Activated CD8-positive, alpha-beta T cell treated with anti-CD3 and anti-CD28 coated beads for 36 hours (primary cell): ENCODE data around the gene APLNR. TPM values are rescaled to one million over a fixed set of nuclear protein-coding genes. Genes with fewer than 3 reads are reported as not detected.

ENCODE experiments used
- ATAC-seq: fragments of 200-7000 bp; cut with Tn5 transposase; one replicate; pipeline ENCODE4 v1.10.0; 2021; ENCODE audit warnings: mild to moderate bottlenecking, moderate library complexity
- CTCF ChIA-PET: fragments of 350-600 bp; sonication (Branson Sonifier 250); formaldehyde crosslinking; loops from one replicate; lab custom pipeline; 2021; ENCODE audit warnings: antibody characterized with exemption; lab: Charles Lee
- POLR2A ChIA-PET: fragments of 350-600 bp; sonication (Branson Sonifier 250); formaldehyde crosslinking; loops from one replicate; lab custom pipeline; 2021; ENCODE audit warnings: antibody characterized with exemption; lab: Charles Lee
- DNase-seq: peaks from one replicate; pipeline ENCODE4 v3.0.0-alpha.2; 2020
- H3K27ac Mint-ChIP-seq: one replicate; pipeline ENCODE4 v1.8.0; 2021; ENCODE audit warnings: mild to moderate bottlenecking, mixed read lengths
- H3K27me3 Mint-ChIP-seq: one replicate; pipeline ENCODE4 v1.8.0; 2021; ENCODE audit warnings: mixed read lengths
- H3K36me3 Mint-ChIP-seq: one replicate; pipeline ENCODE4 v1.8.0; 2021; ENCODE audit warnings: low read depth, mixed read lengths
- H3K4me1 Mint-ChIP-seq: one replicate; pipeline ENCODE4 v1.8.0; 2021; ENCODE audit warnings: low read depth, mixed read lengths
- H3K4me3 Mint-ChIP-seq: one replicate; pipeline ENCODE4 v1.8.0; 2021; ENCODE audit warnings: mild to moderate bottlenecking, moderate library complexity, mixed read lengths
- H3K9me3 Mint-ChIP-seq: one replicate; pipeline ENCODE4 v1.8.0; 2021; ENCODE audit warnings: mixed read lengths
- intact Hi-C: fragments of 100-400 bp; cut with micrococcal nuclease; formaldehyde crosslinking; loops from one replicate; pipeline ENCODE4 v1.10.0; 2022
- total RNA-seq, 2 experiments: library from RNA; stranded (reverse); gene quantifications; one replicate each; pipeline ENCODE4 v1.2.3, GENCODE V29; 2021
- TF ChIP-seq, protein P1 (sequence below): fragments of 200-600 bp; IDR thresholded peaks from one replicate; pipeline ENCODE4 v1.8.0; 2022; ENCODE audit warnings: antibody characterized with exemption, mild to moderate bottlenecking

APLNR gene
- total RNA-seq, 2 experiments from 2014 or later = not detected

- ChIA-PET POLR2A (no interaction called here), CTCF (no interaction called here)
- Mint-ChIP-seq H3K9me3 (no peaks in the 10 kb centered on the region), H3K4me1 (peaks cover 5% of the 10 kb centered on the region), H3K36me3 (no peaks in the 10 kb centered on the region), H3K27ac (no peak overlapping the region), H3K27me3 (peaks cover 3% of the 10 kb centered on the region), H3K4me3 (no peak overlapping the region)
- intact Hi-C loops = loop anchor here (5.0 kb wide), 2 partner anchors 128 to 248 kb away; no protein-coding TSS in a partner anchor
- DNase-seq (no peak), ATAC-seq (no peak)
- TF ChIP-seq, protein P1, sequence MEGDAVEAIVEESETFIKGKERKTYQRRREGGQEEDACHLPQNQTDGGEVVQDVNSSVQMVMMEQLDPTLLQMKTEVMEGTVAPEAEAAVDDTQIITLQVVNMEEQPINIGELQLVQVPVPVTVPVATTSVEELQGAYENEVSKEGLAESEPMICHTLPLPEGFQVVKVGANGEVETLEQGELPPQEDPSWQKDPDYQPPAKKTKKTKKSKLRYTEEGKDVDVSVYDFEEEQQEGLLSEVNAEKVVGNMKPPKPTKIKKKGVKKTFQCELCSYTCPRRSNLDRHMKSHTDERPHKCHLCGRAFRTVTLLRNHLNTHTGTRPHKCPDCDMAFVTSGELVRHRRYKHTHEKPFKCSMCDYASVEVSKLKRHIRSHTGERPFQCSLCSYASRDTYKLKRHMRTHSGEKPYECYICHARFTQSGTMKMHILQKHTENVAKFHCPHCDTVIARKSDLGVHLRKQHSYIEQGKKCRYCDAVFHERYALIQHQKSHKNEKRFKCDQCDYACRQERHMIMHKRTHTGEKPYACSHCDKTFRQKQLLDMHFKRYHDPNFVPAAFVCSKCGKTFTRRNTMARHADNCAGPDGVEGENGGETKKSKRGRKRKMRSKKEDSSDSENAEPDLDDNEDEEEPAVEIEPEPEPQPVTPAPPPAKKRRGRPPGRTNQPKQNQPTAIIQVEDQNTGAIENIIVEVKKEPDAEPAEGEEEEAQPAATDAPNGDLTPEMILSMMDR = no peak
These were observed 7.9 kb upstream of the APLNR start for GRCh38 chr11:57244911-57245310.

- H3K36me3 Mint-ChIP-seq = no peaks in the 10 kb centered on the region
- H3K27me3 Mint-ChIP-seq = peaks cover 15% of the 10 kb centered on the region
- no peak for DNase-seq
- POLR2A ChIA-PET = no interaction called here
- H3K27ac Mint-ChIP-seq = no peak overlapping the region
- no peak for ATAC-seq
- intact Hi-C loops = no loop called here
- no peaks in the 10 kb centered on the region for H3K9me3 Mint-ChIP-seq
- CTCF ChIA-PET = interaction anchor here (0.6 to 0.7 kb wide), 2 partner anchors 8 to 400 kb away, joined by 3 to 4 read pairs; no protein-coding TSS in a partner anchor
- H3K4me3 Mint-ChIP-seq = no peak overlapping the region
- TF ChIP-seq, protein P1 = no peak
- peaks cover 12% of the 10 kb centered on the region for H3K4me1 Mint-ChIP-seq
These were observed 4.4 kb upstream of the APLNR start for GRCh38 chr11:57241353-57241972.

DNA sequence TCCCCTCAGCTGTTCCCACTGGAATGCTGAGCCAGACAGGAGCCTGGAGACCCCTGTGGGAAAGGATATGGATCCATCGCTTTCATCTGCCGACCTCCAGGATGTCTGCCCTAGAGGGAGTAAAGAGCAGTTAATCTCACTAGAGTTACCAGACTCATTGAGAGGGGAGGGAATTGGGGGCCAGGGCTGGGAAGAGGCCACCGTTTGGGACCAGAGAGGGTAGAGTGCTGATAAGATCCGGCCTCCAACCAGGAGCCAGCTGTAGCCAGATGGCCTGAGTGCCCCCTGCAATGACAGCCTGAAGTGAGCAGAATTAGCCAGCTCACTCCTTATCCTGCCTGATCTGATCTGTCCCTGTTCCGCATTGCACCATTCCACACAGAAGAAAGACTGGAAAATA lies 3.7 kb upstream of the APLNR start:
- intact Hi-C loops = no loop called here
- DNase-seq = no peak
- TF ChIP-seq, protein P1 = no peak
- Mint-ChIP-seq H3K36me3 (no peaks in the 10 kb centered on the region), H3K27me3 (peaks cover 19% of the 10 kb centered on the region), H3K9me3 (no peaks in the 10 kb centered on the region), H3K27ac (no peak overlapping the region), H3K4me3 (no peak overlapping the region), H3K4me1 (peaks cover 12% of the 10 kb centered on the region)
- no peak for ATAC-seq
- POLR2A ChIA-PET = no interaction called here
- CTCF ChIA-PET = interaction anchor here (3.0 kb wide), 1 partner anchor 9 kb away, joined by 19 read pairs; no protein-coding TSS in a partner anchor

DNA sequence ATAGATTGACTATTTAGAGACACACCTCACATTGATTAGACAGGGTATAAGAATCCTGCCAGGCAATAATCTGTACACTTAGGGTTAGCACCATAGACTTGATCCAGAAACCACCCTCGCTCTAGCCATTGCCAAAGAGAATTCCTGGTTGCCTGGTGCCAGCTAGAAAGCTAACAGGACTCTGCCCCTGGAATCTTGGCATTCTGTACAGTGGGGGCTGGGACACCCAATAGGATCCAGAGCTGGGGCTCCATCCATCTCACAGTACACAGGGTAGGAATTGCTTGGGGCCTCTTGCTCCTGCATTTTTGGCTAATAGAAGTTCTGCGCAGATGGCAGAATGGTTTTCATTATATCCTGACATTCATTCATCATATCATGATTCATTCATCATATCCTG lies 3.0 kb upstream of the APLNR start:
- Mint-ChIP-seq H3K9me3 (no peaks in the 10 kb centered on the region), H3K27me3 (peaks cover 25% of the 10 kb centered on the region), H3K4me1 (peaks cover 12% of the 10 kb centered on the region), H3K27ac (no peak overlapping the region), H3K36me3 (no peaks in the 10 kb centered on the region), H3K4me3 (no peak overlapping the region)
- TF ChIP-seq, protein P1 = no peak
- DNase-seq (no peak), ATAC-seq (no peak)
- intact Hi-C loops = no loop called here
- POLR2A ChIA-PET = no interaction called here
- CTCF ChIA-PET = interaction anchor here (2.0 to 3.0 kb wide), 2 partner anchors 10 to 12 kb away, joined by 4 to 19 read pairs; no protein-coding TSS in a partner anchor

- Mint-ChIP-seq H3K4me3 (no peak overlapping the region), H3K9me3 (no peaks in the 10 kb centered on the region), H3K27ac (no peak overlapping the region), H3K36me3 (no peaks in the 10 kb centered on the region), H3K27me3 (peaks cover 30% of the 10 kb centered on the region), H3K4me1 (peaks cover 7% of the 10 kb centered on the region)
- POLR2A ChIA-PET = no interaction called here
- DNase-seq (no peak), ATAC-seq (no peak)
- TF ChIP-seq, protein P1 = no peak
- intact Hi-C loops = no loop called here
- CTCF ChIA-PET = interaction anchor here (2.0 to 3.0 kb wide), 2 partner anchors 10 to 12 kb away, joined by 4 to 19 read pairs; no protein-coding TSS in a partner anchor
These were observed 2.3 kb upstream of the APLNR start for GRCh38 chr11:57239348-57239747.
